KMS-11 (cell line): Measurements from ENCODE around the gene MGAT3.

Experiments used
- H2AFZ ChIP-seq: fragments of 200-600 bp; sonication (generic); 2 replicates; pipeline ENCODE4 v1.6.1; 2016; ENCODE audit warnings: antibody characterized with exemption, mixed run types, low read depth
- H3K27ac ChIP-seq: fragments of 200-600 bp; sonication (generic); 2 replicates; pipeline ENCODE4 v1.6.1; 2016; ENCODE audit warnings: mild to moderate bottlenecking, mixed run types
- H3K27me3 ChIP-seq: fragments of 200-600 bp; sonication (generic); 2 replicates; pipeline ENCODE4 v1.6.1; 2017; ENCODE audit warnings: mild to moderate bottlenecking, low read depth, mixed run types, moderate library complexity; ENCODE audit not compliant: insufficient read depth
- H3K36me3 ChIP-seq: fragments of 200-600 bp; sonication (generic); 2 replicates; pipeline ENCODE4 v1.6.1; 2017; ENCODE audit warnings: mild to moderate bottlenecking, mixed run types; ENCODE audit not compliant: insufficient read depth
- H3K4me1 ChIP-seq: fragments of 200-600 bp; sonication (generic); 2 replicates; pipeline ENCODE4 v1.6.1; 2016; ENCODE audit warnings: mild to moderate bottlenecking, low read depth, mixed run types; ENCODE audit not compliant: poor library complexity, severe bottlenecking
- H3K4me2 ChIP-seq: fragments of 200-600 bp; sonication (generic); 2 replicates; pipeline ENCODE4 v1.7.0; 2016; ENCODE audit warnings: mild to moderate bottlenecking, mixed run types
- H3K4me3 ChIP-seq: fragments of 200-600 bp; sonication (generic); IDR thresholded peaks from 2 replicates; pipeline ENCODE4 v1.6.1; 2017; ENCODE audit warnings: low read depth, low read length, mixed read lengths; ENCODE audit not compliant: insufficient read depth
- H3K79me2 ChIP-seq: fragments of 200-600 bp; sonication (generic); 2 replicates; pipeline ENCODE4 v1.6.1; 2016; ENCODE audit warnings: low read depth, mixed run types; ENCODE audit not compliant: insufficient read depth
- H3K9ac ChIP-seq: fragments of 200-600 bp; sonication (generic); 2 replicates; pipeline ENCODE4 v1.6.1; 2016; ENCODE audit warnings: mild to moderate bottlenecking, mixed run types
- H4K20me1 ChIP-seq: fragments of 200-600 bp; sonication (generic); 2 replicates; pipeline ENCODE4 v1.6.1; 2016; ENCODE audit warnings: mild to moderate bottlenecking, mixed run types; ENCODE audit not compliant: insufficient read depth
- TF ChIP-seq, protein P1 (sequence below): fragments of 200-600 bp; sonication (generic); conservative IDR thresholded peaks from 2 replicates; pipeline ENCODE4 v1.6.1; 2017; ENCODE audit warnings: low read depth, mild to moderate bottlenecking, antibody characterized with exemption, low read length, moderate library complexity, mixed read lengths

MGAT3 gene

DNA sequence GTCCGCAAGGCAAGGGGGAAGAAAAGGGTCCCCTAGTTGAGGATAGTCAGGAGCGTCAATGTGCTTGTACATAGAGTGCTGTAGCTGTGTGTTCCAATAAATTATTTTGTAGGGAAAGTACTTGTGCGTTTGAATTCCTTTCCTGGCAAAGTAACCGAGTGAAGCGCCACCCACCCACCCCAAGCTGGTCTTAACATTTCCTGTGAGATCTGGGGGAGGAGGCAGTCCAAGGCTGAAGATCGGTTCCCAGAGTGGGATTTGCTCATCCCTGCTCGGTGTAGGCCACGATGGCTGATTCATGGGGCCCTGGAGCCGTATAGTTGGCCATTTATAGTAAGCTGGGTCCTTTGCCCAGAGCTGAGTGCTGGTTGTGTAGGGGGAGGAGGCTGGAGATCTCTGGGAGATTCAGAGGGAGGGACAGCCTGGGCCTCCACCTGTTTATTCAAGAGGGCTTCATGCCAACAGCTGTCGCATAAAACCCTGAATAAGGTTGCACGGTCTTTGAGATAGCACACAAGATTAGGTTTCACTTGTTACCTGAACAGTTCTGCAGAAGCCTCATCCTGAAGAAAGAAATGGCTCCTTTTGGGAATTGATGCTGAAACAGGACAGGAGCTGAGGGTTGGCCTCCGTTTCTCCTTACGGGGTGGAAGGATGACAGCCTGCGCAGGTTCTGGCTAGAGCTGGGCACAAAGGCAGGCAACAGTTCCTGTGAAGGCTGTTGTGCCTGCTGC lies 65.9 kb downstream of the MGAT3 start:
- TF ChIP-seq, protein P1, sequence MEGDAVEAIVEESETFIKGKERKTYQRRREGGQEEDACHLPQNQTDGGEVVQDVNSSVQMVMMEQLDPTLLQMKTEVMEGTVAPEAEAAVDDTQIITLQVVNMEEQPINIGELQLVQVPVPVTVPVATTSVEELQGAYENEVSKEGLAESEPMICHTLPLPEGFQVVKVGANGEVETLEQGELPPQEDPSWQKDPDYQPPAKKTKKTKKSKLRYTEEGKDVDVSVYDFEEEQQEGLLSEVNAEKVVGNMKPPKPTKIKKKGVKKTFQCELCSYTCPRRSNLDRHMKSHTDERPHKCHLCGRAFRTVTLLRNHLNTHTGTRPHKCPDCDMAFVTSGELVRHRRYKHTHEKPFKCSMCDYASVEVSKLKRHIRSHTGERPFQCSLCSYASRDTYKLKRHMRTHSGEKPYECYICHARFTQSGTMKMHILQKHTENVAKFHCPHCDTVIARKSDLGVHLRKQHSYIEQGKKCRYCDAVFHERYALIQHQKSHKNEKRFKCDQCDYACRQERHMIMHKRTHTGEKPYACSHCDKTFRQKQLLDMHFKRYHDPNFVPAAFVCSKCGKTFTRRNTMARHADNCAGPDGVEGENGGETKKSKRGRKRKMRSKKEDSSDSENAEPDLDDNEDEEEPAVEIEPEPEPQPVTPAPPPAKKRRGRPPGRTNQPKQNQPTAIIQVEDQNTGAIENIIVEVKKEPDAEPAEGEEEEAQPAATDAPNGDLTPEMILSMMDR = no peak
- no peak overlapping the region for H3K9ac ChIP-seq
- peak overlapping the region; percentile 81; the same call in 1 of the 2 replicates for H3K4me2 ChIP-seq
- no peaks in the 10 kb centered on the region for H3K27me3 ChIP-seq
- peaks cover 22% of the 10 kb centered on the region for H3K4me1 ChIP-seq
- no peak overlapping the region for H2AFZ ChIP-seq
- H4K20me1 ChIP-seq = peaks cover 22% of the 10 kb centered on the region
- H3K27ac ChIP-seq = peak overlapping the region; percentile 93; the same call in 1 of the 2 replicates
- peaks cover 29% of the 10 kb centered on the region for H3K79me2 ChIP-seq
- no peak overlapping the region for H3K4me3 ChIP-seq
- H3K36me3 ChIP-seq = peaks cover 11% of the 10 kb centered on the region; the same call in 1 of the 2 replicates

DNA sequence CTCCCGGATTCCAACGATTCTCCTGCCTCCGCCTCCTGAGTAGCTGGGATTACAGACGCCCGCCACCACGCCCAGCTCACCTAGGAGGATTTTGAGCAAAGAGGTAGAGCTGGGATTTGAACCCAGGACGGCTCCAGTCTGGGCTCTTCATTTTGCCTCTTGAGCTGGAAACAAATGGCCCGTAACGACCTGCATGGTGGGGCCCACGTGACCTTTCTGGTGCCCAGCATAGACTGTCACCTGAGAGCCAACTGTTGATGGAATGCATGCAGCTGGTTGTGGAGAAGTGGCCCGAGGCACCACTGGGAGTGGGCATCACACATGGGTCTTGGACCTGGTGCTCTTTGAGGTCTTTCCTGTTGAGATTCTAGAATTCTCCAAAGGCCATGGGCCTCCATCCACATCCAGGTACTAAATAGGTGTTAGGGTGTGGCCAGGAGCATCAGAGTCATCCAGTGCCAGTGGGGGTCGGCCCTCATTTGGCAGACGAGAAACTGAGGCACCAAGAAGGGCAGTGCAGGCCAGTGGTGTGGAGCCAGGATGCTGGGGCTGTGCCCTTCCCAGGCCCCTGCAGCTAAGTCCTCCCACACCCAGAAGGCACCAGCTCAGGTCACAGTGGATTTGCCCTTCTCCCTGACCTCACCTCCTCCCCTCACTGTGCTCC lies 67.4 kb downstream of the MGAT3 start:
- H3K4me1 ChIP-seq = peaks cover 22% of the 10 kb centered on the region
- H3K4me2 ChIP-seq = no peak overlapping the region
- peak overlapping the region; percentile 18; the same call in 1 of the 2 replicates for H3K27ac ChIP-seq
- H2AFZ ChIP-seq = no peak overlapping the region
- TF ChIP-seq, protein P1 = no peak
- H4K20me1 ChIP-seq = peaks cover 22% of the 10 kb centered on the region
- no peak overlapping the region for H3K9ac ChIP-seq
- H3K79me2 ChIP-seq = peaks cover 29% of the 10 kb centered on the region
- peaks cover 11% of the 10 kb centered on the region; the same call in 1 of the 2 replicates for H3K36me3 ChIP-seq
- H3K4me3 ChIP-seq = no peak overlapping the region
- H3K27me3 ChIP-seq = no peaks in the 10 kb centered on the region

DNA sequence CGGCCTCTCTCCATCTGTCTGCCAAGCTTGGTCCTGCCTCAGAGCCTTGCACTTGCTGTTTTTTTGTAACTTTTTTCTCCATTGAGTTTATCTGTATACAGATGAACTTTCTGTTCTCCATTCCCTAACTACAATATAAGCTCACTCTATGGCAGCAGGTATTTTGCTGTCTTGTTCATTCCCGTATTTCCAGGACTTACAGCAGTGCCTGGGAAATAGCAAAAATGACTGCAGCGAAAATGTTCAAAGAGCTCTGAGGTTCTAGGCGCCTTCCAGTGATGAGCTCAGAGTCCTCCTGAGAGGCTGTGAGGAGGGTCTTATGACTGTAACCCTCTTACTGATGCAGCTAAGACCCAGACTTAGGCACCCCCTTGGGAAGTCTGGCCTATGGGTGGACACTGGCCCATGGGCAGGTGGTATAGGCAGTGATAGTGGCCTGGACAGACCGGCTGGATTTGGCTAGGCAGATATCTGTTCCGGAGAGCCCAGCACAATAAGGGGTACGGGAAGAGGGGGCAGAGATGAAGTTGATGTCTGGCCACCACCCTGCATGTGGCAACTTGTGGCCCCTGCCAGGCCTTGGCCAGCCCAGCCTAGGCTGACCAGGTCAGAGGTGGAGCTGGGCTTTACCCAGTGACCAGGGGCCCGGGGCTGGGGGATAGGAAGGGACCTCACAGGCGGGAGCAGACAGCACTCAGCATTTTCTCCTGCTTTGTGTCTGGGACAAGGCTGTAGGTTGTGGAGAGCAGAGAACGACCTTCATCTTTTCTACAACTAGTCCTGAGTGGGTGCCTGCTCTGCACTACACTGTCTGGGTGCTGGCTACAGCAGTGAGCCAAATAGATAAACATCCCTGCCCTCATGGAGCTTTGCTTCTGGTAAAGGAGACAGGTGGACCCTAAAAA lies 68.2 kb downstream of the MGAT3 start:
- H3K79me2 ChIP-seq = peaks cover 34% of the 10 kb centered on the region
- peaks cover 11% of the 10 kb centered on the region; the same call in 1 of the 2 replicates for H3K36me3 ChIP-seq
- H3K27me3 ChIP-seq = no peaks in the 10 kb centered on the region
- H3K4me3 ChIP-seq = no peak overlapping the region
- peaks cover 30% of the 10 kb centered on the region for H3K4me1 ChIP-seq
- no peak overlapping the region for H2AFZ ChIP-seq
- H3K27ac ChIP-seq = peak overlapping the region; percentile 18; the same call in 1 of the 2 replicates
- peaks cover 22% of the 10 kb centered on the region for H4K20me1 ChIP-seq
- TF ChIP-seq, protein P1 = no peak
- H3K9ac ChIP-seq = no peak overlapping the region
- H3K4me2 ChIP-seq = no peak overlapping the region

DNA sequence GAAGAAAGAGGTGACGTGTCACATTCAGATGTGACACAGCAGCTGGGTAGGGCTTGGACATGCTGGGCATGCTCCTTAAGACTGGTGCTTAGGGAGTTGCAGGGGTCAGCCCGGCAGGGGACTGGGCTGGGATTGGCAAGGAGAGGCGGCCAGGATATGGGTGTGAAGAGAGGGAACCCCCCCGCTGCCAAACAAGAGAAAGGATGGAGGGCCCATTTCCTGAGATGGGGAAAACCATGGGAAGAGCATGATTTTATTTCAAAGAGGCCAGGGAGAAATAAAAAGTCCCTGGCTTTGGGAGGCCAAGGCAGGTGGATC lies 68.8 kb downstream of the MGAT3 start:
- peaks cover 30% of the 10 kb centered on the region for H3K79me2 ChIP-seq
- H2AFZ ChIP-seq = no peak overlapping the region
- H3K4me1 ChIP-seq = peaks cover 36% of the 10 kb centered on the region
- TF ChIP-seq, protein P1 = no peak
- H3K27ac ChIP-seq = no peak overlapping the region; the same call in 1 of the 2 replicates
- no peak overlapping the region for H3K9ac ChIP-seq
- no peak overlapping the region for H3K4me3 ChIP-seq
- peaks cover 22% of the 10 kb centered on the region for H4K20me1 ChIP-seq
- H3K4me2 ChIP-seq = no peak overlapping the region
- H3K36me3 ChIP-seq = peaks cover 11% of the 10 kb centered on the region; the same call in 1 of the 2 replicates
- H3K27me3 ChIP-seq = no peaks in the 10 kb centered on the region
